B cell (primary cell): ENCODE results near the gene SEL1L2. TPM values are rescaled to one million over a fixed set of nuclear protein-coding genes. Genes with fewer than 3 reads are reported as not detected.

ENCODE experiments used
- ATAC-seq: fragments of 200-7000 bp; cut with Tn5 transposase; one replicate; pipeline ENCODE4 v1.10.0; 2021; ENCODE audit warnings: low read depth, mild to moderate bottlenecking, moderate number of reproducible peaks, moderate library complexity
- CTCF ChIA-PET: fragments of 350-600 bp; sonication (Branson Sonifier 250); formaldehyde crosslinking; loops from one replicate; lab custom pipeline; 2021; ENCODE audit warnings: antibody characterized with exemption, inconsistent platforms; lab: Charles Lee
- POLR2A ChIA-PET: fragments of 350-600 bp; sonication (Branson Sonifier 250); formaldehyde crosslinking; loops from one replicate; lab custom pipeline; 2021; ENCODE audit warnings: antibody characterized with exemption; lab: Charles Lee
- DNase-seq: peaks from one replicate; pipeline ENCODE4 v3.0.0; 2013
- H2AFZ ChIP-seq: 2 replicates; pipeline ENCODE4 v1.6.1; 2012; ENCODE audit warnings: mild to moderate bottlenecking, low read depth, low read length; ENCODE audit not compliant: insufficient read depth, poor library complexity, severe bottlenecking
- H3K27ac ChIP-seq, 2 donors: 1 replicate in 1 of 2; 2 replicates in 1 of 2; pipeline ENCODE4 v1.5.1; 2012 to 2013; ENCODE audit warnings: low read length in 2 of 2, mild to moderate bottlenecking in 2 of 2, moderate library complexity in 1 of 2
- H3K27me3 ChIP-seq, 4 experiments: fragments of 200-600 bp in 1 of 4; sonication (generic) in 1 of 4; replicated peaks in 1 of 4; 1 replicate in 2 of 4; 2 replicates in 2 of 4; pipeline versions ENCODE4 v1.6.1 to v1.7.0; 2013 to 2016; ENCODE audit warnings: low read length in 3 of 4, mild to moderate bottlenecking in 2 of 4, mixed read lengths in 1 of 4, moderate library complexity in 1 of 4; ENCODE audit not compliant: insufficient read depth in 4 of 4, control insufficient read depth in 3 of 4; ENCODE audit errors: control extremely low read depth in 1 of 4
- H3K36me3 ChIP-seq, 2 experiments: replicated peaks in 1 of 2; 1 replicate in 1 of 2; 2 replicates in 1 of 2; pipeline versions ENCODE4 v1.6.1 to v1.7.1; 2013; ENCODE audit warnings: low read length in 1 of 2; ENCODE audit not compliant: insufficient read depth in 2 of 2, control insufficient read depth in 1 of 2; ENCODE audit errors: control extremely low read depth in 1 of 2, extremely low read depth in 1 of 2
- H3K4me1 ChIP-seq, 2 donors: fragments of 200-600 bp in 1 of 2; sonication (generic) in 1 of 2; 1 replicate in 1 of 2; 2 replicates in 1 of 2; pipeline versions ENCODE4 v1.5.1 to v1.6.1; 2013 to 2017; ENCODE audit warnings: low read length in 2 of 2; ENCODE audit not compliant: control insufficient read depth in 2 of 2, insufficient read depth in 2 of 2
- H3K4me2 ChIP-seq: replicated peaks from 2 replicates; pipeline ENCODE3; 2012; ENCODE audit warnings: mild to moderate bottlenecking, low read depth, low read length; ENCODE audit not compliant: poor library complexity, severe bottlenecking
- H3K4me3 ChIP-seq, 5 experiments: fragments of 200-600 bp in 1 of 5; sonication (generic) in 1 of 5; 1 replicate in 3 of 5; 2 replicates in 2 of 5; pipeline versions ENCODE4 v1.5.1 to v1.7.0; 2011 to 2016; ENCODE audit warnings: low read length in 4 of 5, mild to moderate bottlenecking in 4 of 5, low read depth in 2 of 5, control low read depth in 1 of 5, moderate library complexity in 1 of 5; ENCODE audit not compliant: insufficient read depth in 1 of 5; ENCODE audit errors: control extremely low read depth in 1 of 5, extremely low read depth in 1 of 5
- H3K79me2 ChIP-seq: fragments of 200-600 bp; sonication (generic); one replicate; pipeline ENCODE4 v1.6.0; 2016; ENCODE audit warnings: low read length; ENCODE audit not compliant: control insufficient read depth, insufficient read depth
- H3K9ac ChIP-seq: fragments of 200-600 bp; sonication (generic); 2 replicates; pipeline ENCODE4 v1.6.1; 2017; ENCODE audit warnings: mild to moderate bottlenecking, low read length, moderate library complexity
- H3K9me3 ChIP-seq, 3 donors: one replicate each; pipeline versions ENCODE4 v1.6.1 to v1.7.1; 2013; ENCODE audit warnings: low read length in 2 of 3; ENCODE audit not compliant: control insufficient read depth in 2 of 3, insufficient read depth in 1 of 3; ENCODE audit errors: control extremely low read depth in 1 of 3
- H4K20me1 ChIP-seq: 2 replicates; pipeline ENCODE4 v1.6.0; 2012; ENCODE audit warnings: mild to moderate bottlenecking, low read length; ENCODE audit not compliant: insufficient read depth, control insufficient read depth, poor library complexity, severe bottlenecking
- H3K27ac Mint-ChIP-seq: one replicate; pipeline ENCODE4 v1.8.0; 2021; ENCODE audit warnings: mixed read lengths
- H3K27me3 Mint-ChIP-seq: one replicate; pipeline ENCODE4 v1.8.0; 2021; ENCODE audit warnings: mixed read lengths
- H3K4me1 Mint-ChIP-seq: one replicate; pipeline ENCODE4 v1.8.0; 2021; ENCODE audit warnings: mixed read lengths
- H3K4me3 Mint-ChIP-seq: one replicate; pipeline ENCODE4 v1.8.0; 2021; ENCODE audit warnings: mixed read lengths
- H3K9me3 Mint-ChIP-seq: one replicate; pipeline ENCODE4 v1.8.0; 2022; ENCODE audit warnings: mixed read lengths; ENCODE audit not compliant: insufficient read depth
- EZH2 ChIP-seq: IDR thresholded peaks from 2 replicates; pipeline ENCODE4 v1.6.1; 2012; ENCODE audit warnings: borderline replicate concordance, low read depth, mild to moderate bottlenecking, moderate library complexity, low read length; ENCODE audit not compliant: insufficient read depth, poor library complexity, severe bottlenecking
- WGBS: methylation state at CpG from one replicate; pipeline ENCODE4 v1.1.5; 2013; ENCODE audit warnings: missing lambda C conversion rate; ENCODE audit not compliant: insufficient coverage; 5-methylcytosine and 5-hydroxymethylcytosine counted together
- intact Hi-C: fragments of 100-400 bp; cut with micrococcal nuclease; formaldehyde crosslinking; loops from one replicate; pipeline ENCODE4 v1.10.0; 2022
- polyA plus RNA-seq: library from polyadenylated mRNA; depleted of rRNA; stranded (reverse); fragments of >200 nt; gene quantifications from 2 replicates; pipeline ENCODE4 v1.2.3, GENCODE V29; 2012
- total RNA-seq, 2 donors: library from RNA; stranded (reverse); fragments of 120-200 nt in 1 of 2; gene quantifications; 1 replicate in 1 of 2; 2 replicates in 1 of 2; pipeline versions ENCODE4 v1.2.3 to v1.2.4, GENCODE V29; 2013 to 2022
- TF ChIP-seq, protein P1 (sequence below): fragments of 200-600 bp; IDR thresholded peaks from one replicate; pipeline ENCODE4 v1.8.0; 2022; ENCODE audit warnings: antibody characterized with exemption, mild to moderate bottlenecking

Gene SEL1L2
- total and polyA plus RNA-seq, 2 donors (not counting 1 experiment from before 2014, with no cell fraction given), result not detected

DNA sequence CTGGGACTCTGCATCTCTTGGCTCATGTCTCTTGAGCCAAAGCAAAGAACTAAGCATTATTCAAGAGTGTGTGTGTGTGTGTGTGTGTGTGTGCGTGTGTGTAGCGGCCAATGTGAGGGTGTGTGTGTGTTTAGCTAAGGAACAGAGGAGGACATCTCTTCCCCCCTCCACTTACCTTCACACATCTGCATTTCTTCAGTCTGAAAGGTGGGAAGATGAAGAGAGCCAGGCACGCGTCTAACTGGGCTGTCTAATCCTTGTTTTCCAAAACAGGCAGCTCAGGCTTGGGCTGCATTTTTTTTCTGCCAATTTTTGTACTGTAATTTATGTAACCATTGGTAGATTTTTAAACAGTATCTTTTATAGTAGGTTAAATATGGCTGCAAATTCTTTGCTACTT lies 146.1 kb downstream of the SEL1L2 start:
- no peak overlapping the region for H3K4me3 Mint-ChIP-seq
- H3K9me3 Mint-ChIP-seq, result no peaks in the 10 kb centered on the region
- Histone ChIP-seq H3K79me2 (no peaks in the 10 kb centered on the region), H3K4me3 (no peak overlapping the region), H3K27me3 (no peaks in the 10 kb centered on the region), H2AFZ (no peak overlapping the region), H3K9ac (no peak overlapping the region), H3K36me3 (no peaks in the 10 kb centered on the region), H3K4me1 (no peaks in the 10 kb centered on the region), H3K4me2 (no peak overlapping the region), H3K27ac (no peak overlapping the region), H4K20me1 (no peaks in the 10 kb centered on the region), H3K9me3 (no peaks in the 10 kb centered on the region)
- no peak overlapping the region for H3K27ac Mint-ChIP-seq
- ChIA-PET CTCF (interaction anchor here (1.0 kb wide), 1 partner anchor 648 kb away, joined by 3 read pairs; no protein-coding TSS in a partner anchor), POLR2A (no interaction called here)
- no CpG with 5 or more reads among the region's 4 CpGs for WGBS
- intact Hi-C loops, result no loop called here
- H3K27me3 Mint-ChIP-seq, result peaks cover 10% of the 10 kb centered on the region
- no peak for ATAC-seq
- no peak for DNase-seq
- H3K4me1 Mint-ChIP-seq, result no peaks in the 10 kb centered on the region
- TF ChIP-seq EZH2, result no peak
- TF ChIP-seq, protein P1, sequence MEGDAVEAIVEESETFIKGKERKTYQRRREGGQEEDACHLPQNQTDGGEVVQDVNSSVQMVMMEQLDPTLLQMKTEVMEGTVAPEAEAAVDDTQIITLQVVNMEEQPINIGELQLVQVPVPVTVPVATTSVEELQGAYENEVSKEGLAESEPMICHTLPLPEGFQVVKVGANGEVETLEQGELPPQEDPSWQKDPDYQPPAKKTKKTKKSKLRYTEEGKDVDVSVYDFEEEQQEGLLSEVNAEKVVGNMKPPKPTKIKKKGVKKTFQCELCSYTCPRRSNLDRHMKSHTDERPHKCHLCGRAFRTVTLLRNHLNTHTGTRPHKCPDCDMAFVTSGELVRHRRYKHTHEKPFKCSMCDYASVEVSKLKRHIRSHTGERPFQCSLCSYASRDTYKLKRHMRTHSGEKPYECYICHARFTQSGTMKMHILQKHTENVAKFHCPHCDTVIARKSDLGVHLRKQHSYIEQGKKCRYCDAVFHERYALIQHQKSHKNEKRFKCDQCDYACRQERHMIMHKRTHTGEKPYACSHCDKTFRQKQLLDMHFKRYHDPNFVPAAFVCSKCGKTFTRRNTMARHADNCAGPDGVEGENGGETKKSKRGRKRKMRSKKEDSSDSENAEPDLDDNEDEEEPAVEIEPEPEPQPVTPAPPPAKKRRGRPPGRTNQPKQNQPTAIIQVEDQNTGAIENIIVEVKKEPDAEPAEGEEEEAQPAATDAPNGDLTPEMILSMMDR, result no peak

DNA sequence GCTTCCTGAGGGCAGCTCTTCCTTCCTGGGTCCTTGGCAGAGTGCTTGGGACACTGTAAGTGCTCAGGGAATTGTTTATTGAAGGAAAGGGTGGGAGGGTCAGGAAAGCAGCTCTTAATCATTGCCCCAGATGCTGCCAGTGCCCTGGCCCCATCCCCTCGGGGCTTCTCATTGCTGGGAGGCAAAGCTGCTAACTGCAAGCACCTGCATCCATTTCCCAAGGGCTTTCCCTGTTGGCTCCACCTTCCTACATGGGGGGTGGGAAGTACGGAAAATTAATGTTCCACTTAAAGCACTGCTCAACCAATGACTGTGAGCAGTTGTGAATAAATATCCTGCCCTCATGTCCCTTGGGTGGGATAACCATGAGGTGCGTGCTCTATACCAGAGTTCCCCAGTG lies 149.2 kb downstream of the SEL1L2 start:
- ChIA-PET POLR2A (no interaction called here), CTCF (no interaction called here)
- Mint-ChIP-seq H3K27me3 (peaks cover 17% of the 10 kb centered on the region), H3K4me3 (no peak overlapping the region), H3K4me1 (no peaks in the 10 kb centered on the region), H3K9me3 (no peaks in the 10 kb centered on the region), H3K27ac (no peak overlapping the region)
- no peaks in the 10 kb centered on the region for H4K20me1 ChIP-seq
- H3K36me3 ChIP-seq, result no peaks in the 10 kb centered on the region
- intact Hi-C loops, result no loop called here
- no peak overlapping the region for H3K4me3 ChIP-seq
- no peaks in the 10 kb centered on the region for H3K9me3 ChIP-seq
- no peak for ATAC-seq
- TF ChIP-seq EZH2, result no peak
- TF ChIP-seq, protein P1, result no peak
- H3K9ac ChIP-seq, result no peak overlapping the region
- no peak overlapping the region for H3K4me2 ChIP-seq
- no peaks in the 10 kb centered on the region for H3K27me3 ChIP-seq
- no peaks in the 10 kb centered on the region for H3K79me2 ChIP-seq
- H2AFZ ChIP-seq, result no peak overlapping the region
- no peak overlapping the region for H3K27ac ChIP-seq
- no peaks in the 10 kb centered on the region for H3K4me1 ChIP-seq
- 100% methylated on average over 1 of the region's 3 CpGs for WGBS
- no peak for DNase-seq
